ENCODE data around the gene CNBD2.
"Not testable (repeated sequence)": the region's sequence is repeated elsewhere in the genome, so short reads cannot be mapped to it uniquely, and the experiment has no call there.

CNBD2 gene

GRCh38 chr20:36015806-36016403, 47.5 kb downstream of the CNBD2 start:
- Histone ChIP-seq H3K27ac (ENCODE audit: insufficient read depth in 1 of 2, low read depth in 1 of 2, low read length in 2 of 2, poor library complexity in 1 of 2, severe bottlenecking in 2 of 2) (no peak overlapping the region), H3K4me1 (ENCODE audit: control extremely low read depth in 1 of 4, control insufficient read depth in 4 of 4, insufficient read depth in 4 of 4, low read length in 3 of 4) (peaks cover 0 to 3% (median 0%) of the 10 kb centered on the region in 4 experiments), H3K36me3 (ENCODE audit: control insufficient read depth in 4 of 4, insufficient read depth in 4 of 4, low read length in 3 of 4) (no peaks in the 10 kb centered on the region), H3K27me3 (replicated peaks in 2 of 5; ENCODE audit: control insufficient read depth in 4 of 5, insufficient read depth in 5 of 5, low read length in 4 of 5) (no peaks in the 10 kb centered on the region), H3K9me3 (ENCODE audit: control extremely low read depth in 1 of 5, control insufficient read depth in 4 of 5, insufficient read depth in 2 of 5, low read depth in 1 of 5, low read length in 4 of 5) (no peaks in the 10 kb centered on the region), H3K4me3 (ENCODE audit: control insufficient read depth in 1 of 7, extremely low read depth in 1 of 7, insufficient read depth in 4 of 7, low read depth in 2 of 7, low read length in 6 of 7) (no peak overlapping the region)
- ChIA-PET CTCF (no interaction called here), POLR2A (no interaction called here)
- 100% methylated on average over 1 of the region's 1 CpG for WGBS (ENCODE audit: insufficient coverage)
- no peak for DNase-seq

- Histone ChIP-seq H3K27ac (ENCODE audit: insufficient read depth in 1 of 2, low read depth in 1 of 2, low read length in 2 of 2, poor library complexity in 1 of 2, severe bottlenecking in 2 of 2) (no peak overlapping the region), H3K4me3 (ENCODE audit: control insufficient read depth in 1 of 7, extremely low read depth in 1 of 7, insufficient read depth in 4 of 7, low read depth in 2 of 7, low read length in 6 of 7) (no peak overlapping the region), H3K36me3 (ENCODE audit: control insufficient read depth in 4 of 4, insufficient read depth in 4 of 4, low read length in 3 of 4) (no peaks in the 10 kb centered on the region), H3K9me3 (ENCODE audit: control extremely low read depth in 1 of 5, control insufficient read depth in 4 of 5, insufficient read depth in 2 of 5, low read depth in 1 of 5, low read length in 4 of 5) (no peaks in the 10 kb centered on the region), H3K4me1 (ENCODE audit: control extremely low read depth in 1 of 4, control insufficient read depth in 4 of 4, insufficient read depth in 4 of 4, low read length in 3 of 4) (peaks cover 0 to 3% (median 0%) of the 10 kb centered on the region in 4 experiments), H3K27me3 (replicated peaks in 2 of 5; ENCODE audit: control insufficient read depth in 4 of 5, insufficient read depth in 5 of 5, low read length in 4 of 5) (no peaks in the 10 kb centered on the region)
- ChIA-PET CTCF (interaction anchor here (0.7 to 1.3 kb wide), 2 partner anchors 10 to 23 kb away, joined by 4 to 7 read pairs; no protein-coding TSS in a partner anchor), POLR2A (no interaction called here)
- no peak for DNase-seq
- 94% methylated on average over 7 of the region's 11 CpGs for WGBS (ENCODE audit: insufficient coverage)
Measured at GRCh38 chr20:36017048-36017951, 48.9 kb downstream of the CNBD2 start.

DNA sequence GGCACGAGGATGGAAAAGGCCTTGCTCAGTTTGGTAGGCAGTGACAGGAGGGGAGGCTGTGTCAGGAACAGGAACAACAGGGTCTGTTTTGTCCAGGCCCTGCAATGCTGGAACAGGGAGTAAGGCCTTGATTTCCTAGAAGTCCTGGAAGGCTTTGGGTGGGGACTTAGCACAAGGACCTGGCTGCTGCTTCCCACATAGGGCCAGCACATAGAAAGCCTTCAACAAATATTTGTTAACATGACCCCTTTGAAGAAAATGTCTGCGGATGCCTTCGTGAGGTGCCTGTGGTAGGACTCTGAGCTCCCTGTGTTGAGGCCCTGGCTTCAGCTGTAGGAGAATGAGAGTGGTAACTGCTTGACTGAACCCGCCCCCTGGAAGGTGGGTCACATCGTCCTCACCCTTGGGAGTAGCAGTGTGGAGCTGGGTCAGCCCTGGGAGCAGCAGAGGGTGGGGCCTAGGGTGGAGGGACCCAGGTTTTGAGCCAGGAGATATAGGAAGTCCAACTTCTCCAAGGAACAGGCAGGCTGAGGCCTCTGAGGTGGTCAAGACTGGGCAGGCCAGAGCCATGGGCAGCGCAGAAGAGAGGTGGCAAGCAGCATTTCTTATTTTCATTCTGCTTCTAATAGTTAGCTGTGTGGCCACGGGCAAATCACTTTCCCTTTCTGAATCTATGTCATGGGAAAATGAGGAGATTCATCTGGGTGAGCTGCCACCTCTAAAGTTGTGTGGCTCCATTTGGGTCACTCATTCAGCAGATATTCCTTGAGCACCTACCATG, 50.0 kb downstream of the CNBD2 start:
- no peak overlapping the region for H3K27ac ChIP-seq (ENCODE audit: insufficient read depth in 1 of 2, low read depth in 1 of 2, low read length in 2 of 2, poor library complexity in 1 of 2, severe bottlenecking in 2 of 2)

GRCh38 chr20:36026131-36026530, 57.7 kb downstream of the CNBD2 start:
- CTCF ChIA-PET; H3K27ac ChIP-seq (ENCODE audit: insufficient read depth in 1 of 2, low read depth in 1 of 2, low read length in 2 of 2, poor library complexity in 1 of 2, severe bottlenecking in 2 of 2); POLR2A ChIA-PET: not testable (repeated sequence)

More for the DNA sequence above, 50.0 kb downstream of the CNBD2 start:
- 97% methylated on average over 7 of the region's 7 CpGs for WGBS (ENCODE audit: insufficient coverage)
- H3K4me1 ChIP-seq (ENCODE audit: control extremely low read depth in 1 of 4, control insufficient read depth in 4 of 4, insufficient read depth in 4 of 4, low read length in 3 of 4): peaks cover 0 to 3% (median 0%) of the 10 kb centered on the region in 4 experiments
- ChIA-PET POLR2A (no interaction called here), CTCF (interaction anchor here (0.8 to 2.2 kb wide), 3 partner anchors 11 to 120 kb away, joined by 4 to 6 read pairs (median 4); no protein-coding TSS in a partner anchor)
- H3K27me3 ChIP-seq (replicated peaks in 2 of 5; ENCODE audit: control insufficient read depth in 4 of 5, insufficient read depth in 5 of 5, low read length in 4 of 5): no peaks in the 10 kb centered on the region
- H3K36me3 ChIP-seq (ENCODE audit: control insufficient read depth in 4 of 4, insufficient read depth in 4 of 4, low read length in 3 of 4): no peaks in the 10 kb centered on the region
- no peak overlapping the region for H3K4me3 ChIP-seq (ENCODE audit: control insufficient read depth in 1 of 7, extremely low read depth in 1 of 7, insufficient read depth in 4 of 7, low read depth in 2 of 7, low read length in 6 of 7)
- no peak for DNase-seq
- H3K9me3 ChIP-seq (ENCODE audit: control extremely low read depth in 1 of 5, control insufficient read depth in 4 of 5, insufficient read depth in 2 of 5, low read depth in 1 of 5, low read length in 4 of 5): no peaks in the 10 kb centered on the region

GRCh38 chr20:36028106-36028808, 59.9 kb downstream of the CNBD2 start:
- Histone ChIP-seq H3K9me3 (ENCODE audit: control extremely low read depth in 1 of 5, control insufficient read depth in 4 of 5, insufficient read depth in 2 of 5, low read depth in 1 of 5, low read length in 4 of 5) (no peaks in the 10 kb centered on the region), H3K4me1 (ENCODE audit: control extremely low read depth in 1 of 4, control insufficient read depth in 4 of 4, insufficient read depth in 4 of 4, low read length in 3 of 4) (no peaks in the 10 kb centered on the region), H3K4me3 (ENCODE audit: control insufficient read depth in 1 of 7, extremely low read depth in 1 of 7, insufficient read depth in 4 of 7, low read depth in 2 of 7, low read length in 6 of 7) (no peak overlapping the region), H3K27me3 (replicated peaks in 2 of 5; ENCODE audit: control insufficient read depth in 4 of 5, insufficient read depth in 5 of 5, low read length in 4 of 5) (peaks cover 0 to 3% (median 0%) of the 10 kb centered on the region in 5 experiments), H3K27ac (ENCODE audit: insufficient read depth in 1 of 2, low read depth in 1 of 2, low read length in 2 of 2, poor library complexity in 1 of 2, severe bottlenecking in 2 of 2) (no peak overlapping the region), H3K36me3 (ENCODE audit: control insufficient read depth in 4 of 4, insufficient read depth in 4 of 4, low read length in 3 of 4) (no peaks in the 10 kb centered on the region)
- WGBS (ENCODE audit: insufficient coverage): 97% methylated on average over 12 of the region's 13 CpGs
- no peak for DNase-seq
- ChIA-PET CTCF (interaction anchor here (1.3 to 2.0 kb wide), 2 partner anchors 9 to 86 kb away, joined by 3 to 6 read pairs; no protein-coding TSS in a partner anchor), POLR2A (no interaction called here)

More at GRCh38 chr20:36026131-36026530, 57.7 kb downstream of the CNBD2 start:
- not testable (repeated sequence) for H3K27me3 ChIP-seq (replicated peaks in 2 of 5; ENCODE audit: control insufficient read depth in 4 of 5, insufficient read depth in 5 of 5, low read length in 4 of 5); H3K36me3 ChIP-seq (ENCODE audit: control insufficient read depth in 4 of 4, insufficient read depth in 4 of 4, low read length in 3 of 4); H3K4me3 ChIP-seq (ENCODE audit: control insufficient read depth in 1 of 7, extremely low read depth in 1 of 7, insufficient read depth in 4 of 7, low read depth in 2 of 7, low read length in 6 of 7); DNase-seq; H3K9me3 ChIP-seq (ENCODE audit: control extremely low read depth in 1 of 5, control insufficient read depth in 4 of 5, insufficient read depth in 2 of 5, low read depth in 1 of 5, low read length in 4 of 5); H3K4me1 ChIP-seq (ENCODE audit: control extremely low read depth in 1 of 4, control insufficient read depth in 4 of 4, insufficient read depth in 4 of 4, low read length in 3 of 4)
- WGBS (ENCODE audit: insufficient coverage): 100% methylated on average over 1 of the region's 7 CpGs

- no peaks in the 10 kb centered on the region for H3K36me3 ChIP-seq (ENCODE audit: control insufficient read depth in 4 of 4, insufficient read depth in 4 of 4, low read length in 3 of 4)
- H3K9me3 ChIP-seq (ENCODE audit: control extremely low read depth in 1 of 5, control insufficient read depth in 4 of 5, insufficient read depth in 2 of 5, low read depth in 1 of 5, low read length in 4 of 5): no peaks in the 10 kb centered on the region
- peaks cover 0 to 2% (median under 1%) of the 10 kb centered on the region in 4 experiments for H3K4me1 ChIP-seq (ENCODE audit: control extremely low read depth in 1 of 4, control insufficient read depth in 4 of 4, insufficient read depth in 4 of 4, low read length in 3 of 4)
- H3K27ac ChIP-seq (ENCODE audit: insufficient read depth in 1 of 2, low read depth in 1 of 2, low read length in 2 of 2, poor library complexity in 1 of 2, severe bottlenecking in 2 of 2): no peak overlapping the region
- peaks cover 0 to 3% (median 0%) of the 10 kb centered on the region in 5 experiments for H3K27me3 ChIP-seq (replicated peaks in 2 of 5; ENCODE audit: control insufficient read depth in 4 of 5, insufficient read depth in 5 of 5, low read length in 4 of 5)
- ChIA-PET POLR2A (interaction anchor here (0.6 kb wide), 1 partner anchor 18 kb away, joined by 3 read pairs; no protein-coding TSS in a partner anchor), CTCF (interaction anchor here (0.9 to 2.0 kb wide), 4 partner anchors 11 to 39 kb away, joined by 3 to 6 read pairs (median 4); no protein-coding TSS in a partner anchor)
- no peak for DNase-seq
- WGBS (ENCODE audit: insufficient coverage): 94% methylated on average over 6 of the region's 8 CpGs
- H3K4me3 ChIP-seq (ENCODE audit: control insufficient read depth in 1 of 7, extremely low read depth in 1 of 7, insufficient read depth in 4 of 7, low read depth in 2 of 7, low read length in 6 of 7): no peak overlapping the region
Measured at GRCh38 chr20:36030149-36030548, 61.8 kb downstream of the CNBD2 start.
